HEK293 (cell line): Measurements from ENCODE around the gene RIBC2.

ENCODE experiments used
- CTCF ChIA-PET: fragments of 350-600 bp; formaldehyde crosslinking; extraction: SDS; loops from one replicate; lab custom pipeline; 2021; ENCODE audit warnings: antibody characterized with exemption; lab: Yijun Ruan, JAX
- POLR2A ChIA-PET: fragments of 300-600 bp; formaldehyde crosslinking; extraction: SDS; loops from one replicate; lab custom pipeline; 2020; ENCODE audit warnings: antibody characterized with exemption, inconsistent platforms; lab: Yijun Ruan, JAX
- H3K27ac ChIP-seq: fragments of 200-500 bp; sonication (Bioruptor generic); 2 replicates; pipeline ENCODE4 v1.5.1; 2014; ENCODE audit warnings: low read depth, low read length, control low read depth, inconsistent platforms; ENCODE audit errors: extremely low read depth
- H3K36me3 ChIP-seq, 2 experiments: fragments of 200-500 bp in 1 of 2; sonication (Bioruptor generic) in 1 of 2; 1 replicate in 1 of 2; 2 replicates in 1 of 2; pipeline ENCODE4 v1.5.1; 2014 to 2017; ENCODE audit warnings: inconsistent platforms in 2 of 2, low read length in 2 of 2; ENCODE audit not compliant: control insufficient read depth in 2 of 2, insufficient read depth in 1 of 2
- H3K4me1 ChIP-seq: fragments of 200-500 bp; sonication (Bioruptor generic); 2 replicates; pipeline ENCODE4 v1.5.1; 2014; ENCODE audit warnings: mild to moderate bottlenecking, low read length, inconsistent platforms; ENCODE audit not compliant: control insufficient read depth, insufficient read depth
- H3K4me3 ChIP-seq: 2 replicates; pipeline ENCODE4 v1.5.1; 2011; ENCODE audit warnings: low read depth, mild to moderate bottlenecking, control low read depth, low read length, moderate library complexity
- H3K9me3 ChIP-seq: fragments of 200-500 bp; sonication (Bioruptor generic); 2 replicates; pipeline ENCODE4 v1.5.1; 2014; ENCODE audit warnings: low read depth, low read length, inconsistent platforms; ENCODE audit not compliant: control insufficient read depth, insufficient read depth
- GLIS1 ChIP-seq: fragments of 450-650 bp; formaldehyde crosslinking; IDR thresholded peaks from 2 replicates; pipeline ENCODE4 v1.5.1; 2016; ENCODE audit warnings: missing biosample characterization, missing genetic modification characterization
- HOXA7 ChIP-seq: sonication (generic); formaldehyde crosslinking; IDR thresholded peaks from 2 replicates; pipeline ENCODE4 v1.8.1; 2022; ENCODE audit warnings: missing genetic modification reagents, borderline replicate concordance
- KLF10 ChIP-seq: fragments of 450-650 bp; IDR thresholded peaks from 2 replicates; pipeline ENCODE4 v1.5.1; 2018; ENCODE audit warnings: missing biosample characterization, mild to moderate bottlenecking, missing genetic modification characterization
- KLF16 ChIP-seq: fragments of 450-650 bp; formaldehyde crosslinking; IDR thresholded peaks from 2 replicates; pipeline ENCODE4 v1.5.1; 2017; ENCODE audit warnings: missing biosample characterization, missing genetic modification characterization
- SCRT2 ChIP-seq: fragments of 450-650 bp; formaldehyde crosslinking; IDR thresholded peaks from 2 replicates; pipeline ENCODE4 v1.5.1; 2016; ENCODE audit warnings: missing biosample characterization, missing genetic modification characterization
- TRIM28 ChIP-seq: IDR thresholded peaks from 2 replicates; pipeline ENCODE4 v1.6.1; 2011; ENCODE audit warnings: low read length, control low read depth, borderline replicate concordance
- ZBTB17 ChIP-seq: fragments of 450-650 bp; formaldehyde crosslinking; IDR thresholded peaks from 2 replicates; pipeline ENCODE4 v1.5.1; 2016; ENCODE audit warnings: missing biosample characterization, missing genetic modification characterization
- ZIC2 ChIP-seq: fragments of 450-650 bp; formaldehyde crosslinking; IDR thresholded peaks from 2 replicates; pipeline ENCODE4 v1.5.1; 2016; ENCODE audit warnings: missing biosample characterization, missing genetic modification characterization
- ZNF138 ChIP-seq: fragments of 450-650 bp; formaldehyde crosslinking; IDR thresholded peaks from 2 replicates; pipeline ENCODE4 v1.5.1; 2016; ENCODE audit warnings: missing biosample characterization, missing genetic modification characterization, borderline replicate concordance
- ZNF311 ChIP-seq: fragments of 450-650 bp; formaldehyde crosslinking; IDR thresholded peaks from 2 replicates; pipeline ENCODE4 v1.5.1; 2017; ENCODE audit warnings: missing biosample characterization, missing genetic modification characterization, borderline replicate concordance
- ZNF416 ChIP-seq: fragments of 450-650 bp; formaldehyde crosslinking; IDR thresholded peaks from 2 replicates; pipeline ENCODE4 v1.5.1; 2016; ENCODE audit warnings: missing biosample characterization, missing genetic modification characterization
- ZNF610 ChIP-seq: fragments of 450-650 bp; formaldehyde crosslinking; IDR thresholded peaks from 2 replicates; pipeline ENCODE4 v1.5.1; 2016; ENCODE audit warnings: missing biosample characterization, missing genetic modification characterization, borderline replicate concordance
- ZNF654 ChIP-seq: fragments of 450-650 bp; formaldehyde crosslinking; IDR thresholded peaks from 2 replicates; pipeline ENCODE4 v1.5.1; 2016; ENCODE audit warnings: low read depth, missing biosample characterization, missing genetic modification characterization
- ZNF792 ChIP-seq: fragments of 450-650 bp; formaldehyde crosslinking; IDR thresholded peaks from 2 replicates; pipeline ENCODE4 v1.5.1; 2016; ENCODE audit warnings: missing biosample characterization, missing genetic modification characterization
- TF ChIP-seq, protein P1 (sequence below): fragments of 450-650 bp; formaldehyde crosslinking; IDR thresholded peaks from 2 replicates; pipeline ENCODE4 v1.5.1; 2016; ENCODE audit warnings: missing biosample characterization, missing genetic modification characterization
- TF ChIP-seq, protein P2 (sequence below): fragments of 450-650 bp; formaldehyde crosslinking; IDR thresholded peaks from 2 replicates; pipeline ENCODE4 v1.5.1; 2017; ENCODE audit warnings: missing biosample characterization, mild to moderate bottlenecking, missing genetic modification characterization, moderate library complexity
- TF ChIP-seq, protein P3 (sequence below): fragments of 450-650 bp; formaldehyde crosslinking; IDR thresholded peaks from 2 replicates; pipeline ENCODE4 v1.5.1; 2016; ENCODE audit warnings: missing biosample characterization, missing genetic modification characterization
- TF ChIP-seq, protein P4 (sequence below): fragments of 450-650 bp; formaldehyde crosslinking; IDR thresholded peaks from 2 replicates; pipeline ENCODE4 v1.5.1; 2016; ENCODE audit warnings: missing biosample characterization, missing genetic modification characterization, low read depth
- TF ChIP-seq, protein P5 (sequence below): fragments of 450-650 bp; formaldehyde crosslinking; IDR thresholded peaks from 2 replicates; pipeline ENCODE4 v1.5.1; 2016; ENCODE audit warnings: missing biosample characterization, missing genetic modification characterization
- TF ChIP-seq, protein P6 (sequence below): fragments of 450-650 bp; IDR thresholded peaks from 2 replicates; pipeline ENCODE4 v1.5.1; 2018; ENCODE audit warnings: missing biosample characterization, mild to moderate bottlenecking, missing genetic modification characterization

The RIBC2 gene

DNA sequence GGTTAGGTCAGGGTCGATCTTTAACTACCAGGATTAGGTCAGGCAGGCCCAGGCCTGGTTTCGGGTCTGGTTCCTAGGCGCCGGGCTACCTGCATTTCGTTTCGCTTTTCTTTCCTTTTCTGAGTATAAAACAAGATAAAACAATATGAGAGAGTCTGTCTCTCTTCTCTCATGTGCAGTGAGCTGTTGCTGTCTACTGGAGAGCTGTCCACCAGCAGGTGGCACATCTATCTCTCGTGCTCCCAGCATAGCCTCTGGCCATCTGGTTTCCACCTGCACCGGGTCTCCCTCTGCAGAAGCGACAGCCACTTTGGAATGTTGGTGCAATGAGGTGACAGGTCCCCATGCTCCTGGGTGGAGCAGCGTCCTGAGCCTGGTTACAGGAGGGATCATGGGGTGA is 27.6 kb downstream of the RIBC2 start:
- no peak overlapping the region for H3K27ac ChIP-seq
- ChIA-PET POLR2A (no interaction called here), CTCF (interaction anchor here (0.6 to 6.3 kb wide), 7 partner anchors 13 to 172 kb away, joined by 3 to 63 read pairs (median 5); no protein-coding TSS in a partner anchor)

DNA sequence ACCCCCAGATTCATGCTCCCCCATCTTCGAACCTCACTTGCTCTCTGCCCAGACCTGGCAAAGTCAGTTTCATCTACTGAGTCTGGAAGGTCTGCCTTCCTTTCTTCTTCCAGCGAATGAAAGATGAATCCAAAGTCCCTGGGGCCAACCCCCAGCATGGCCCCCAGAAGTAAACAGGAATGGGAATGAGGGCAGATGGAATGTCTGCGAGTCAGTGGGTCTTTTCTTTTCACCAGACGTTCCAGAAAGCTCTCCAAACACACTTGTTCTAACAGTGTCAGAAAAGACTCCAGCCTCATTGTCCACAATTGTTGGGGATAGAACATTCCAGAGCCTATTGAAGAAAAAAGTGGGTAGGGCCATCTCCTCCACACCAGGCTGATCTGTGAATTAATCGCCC is 28.6 kb downstream of the RIBC2 start:
- TF ChIP-seq ZNF138 (tag by site-specific recombination) (no peak), TRIM28 (no peak), ZNF610 (tag by site-specific recombination) (no peak), KLF10 (tag by site-specific recombination) (no peak), SCRT2 (no peak), KLF16 (no peak)
- TF ChIP-seq, protein P1, sequence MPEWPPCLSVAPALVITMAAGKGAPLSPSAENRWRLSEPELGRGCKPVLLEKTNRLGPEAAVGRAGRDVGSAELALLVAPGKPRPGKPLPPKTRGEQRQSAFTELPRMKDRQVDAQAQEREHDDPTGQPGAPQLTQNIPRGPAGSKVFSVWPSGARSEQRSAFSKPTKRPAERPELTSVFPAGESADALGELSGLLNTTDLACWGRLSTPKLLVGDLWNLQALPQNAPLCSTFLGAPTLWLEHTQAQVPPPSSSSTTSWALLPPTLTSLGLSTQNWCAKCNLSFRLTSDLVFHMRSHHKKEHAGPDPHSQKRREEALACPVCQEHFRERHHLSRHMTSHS = no peak
- TF ChIP-seq, protein P2, sequence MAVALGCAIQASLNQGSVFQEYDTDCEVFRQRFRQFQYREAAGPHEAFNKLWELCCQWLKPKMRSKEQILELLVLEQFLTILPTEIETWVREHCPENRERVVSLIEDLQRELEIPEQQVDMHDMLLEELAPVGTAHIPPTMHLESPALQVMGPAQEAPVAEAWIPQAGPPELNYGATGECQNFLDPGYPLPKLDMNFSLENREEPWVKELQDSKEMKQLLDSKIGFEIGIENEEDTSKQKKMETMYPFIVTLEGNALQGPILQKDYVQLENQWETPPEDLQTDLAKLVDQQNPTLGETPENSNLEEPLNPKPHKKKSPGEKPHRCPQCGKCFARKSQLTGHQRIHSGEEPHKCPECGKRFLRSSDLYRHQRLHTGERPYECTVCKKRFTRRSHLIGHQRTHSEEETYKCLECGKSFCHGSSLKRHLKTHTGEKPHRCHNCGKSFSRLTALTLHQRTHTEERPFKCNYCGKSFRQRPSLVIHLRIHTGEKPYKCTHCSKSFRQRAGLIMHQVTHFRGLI (tag by site-specific recombination) = no peak
- TF ChIP-seq, protein P3, sequence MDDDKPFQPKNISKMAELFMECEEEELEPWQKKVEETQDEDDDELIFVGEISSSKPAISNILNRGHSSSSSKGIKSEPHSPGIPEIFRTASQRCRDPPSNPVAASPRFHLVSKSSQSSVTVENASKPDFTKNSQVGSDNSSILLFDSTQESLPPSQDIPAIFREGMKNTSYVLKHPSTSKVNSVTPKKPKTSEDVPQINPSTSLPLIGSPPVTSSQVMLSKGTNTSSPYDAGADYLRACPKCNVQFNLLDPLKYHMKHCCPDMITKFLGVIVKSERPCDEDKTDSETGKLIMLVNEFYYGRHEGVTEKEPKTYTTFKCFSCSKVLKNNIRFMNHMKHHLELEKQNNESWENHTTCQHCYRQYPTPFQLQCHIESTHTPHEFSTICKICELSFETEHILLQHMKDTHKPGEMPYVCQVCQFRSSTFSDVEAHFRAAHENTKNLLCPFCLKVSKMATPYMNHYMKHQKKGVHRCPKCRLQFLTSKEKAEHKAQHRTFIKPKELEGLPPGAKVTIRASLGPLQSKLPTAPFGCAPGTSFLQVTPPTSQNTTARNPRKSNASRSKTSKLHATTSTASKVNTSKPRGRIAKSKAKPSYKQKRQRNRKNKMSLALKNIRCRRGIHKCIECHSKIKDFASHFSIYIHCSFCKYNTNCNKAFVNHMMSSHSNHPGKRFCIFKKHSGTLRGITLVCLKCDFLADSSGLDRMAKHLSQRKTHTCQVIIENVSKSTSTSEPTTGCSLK (tag by site-specific recombination) = no peak
- Histone ChIP-seq H3K4me3 (no peak overlapping the region), H3K9me3 (no peaks in the 10 kb centered on the region), H3K4me1 (no peaks in the 10 kb centered on the region), H3K36me3 (no peaks in the 10 kb centered on the region), H3K27ac (no peak overlapping the region)
- CTCF ChIA-PET = interaction anchor here (0.8 to 6.3 kb wide), 6 partner anchors 12 to 554 kb away, joined by 3 to 63 read pairs (median 3); no protein-coding TSS in a partner anchor
- POLR2A ChIA-PET = no interaction called here

More for the DNA sequence above, 27.6 kb downstream of the RIBC2 start:
- no peaks in the 10 kb centered on the region for H3K9me3 ChIP-seq
- H3K4me1 ChIP-seq = no peaks in the 10 kb centered on the region
- TF ChIP-seq, protein P4, sequence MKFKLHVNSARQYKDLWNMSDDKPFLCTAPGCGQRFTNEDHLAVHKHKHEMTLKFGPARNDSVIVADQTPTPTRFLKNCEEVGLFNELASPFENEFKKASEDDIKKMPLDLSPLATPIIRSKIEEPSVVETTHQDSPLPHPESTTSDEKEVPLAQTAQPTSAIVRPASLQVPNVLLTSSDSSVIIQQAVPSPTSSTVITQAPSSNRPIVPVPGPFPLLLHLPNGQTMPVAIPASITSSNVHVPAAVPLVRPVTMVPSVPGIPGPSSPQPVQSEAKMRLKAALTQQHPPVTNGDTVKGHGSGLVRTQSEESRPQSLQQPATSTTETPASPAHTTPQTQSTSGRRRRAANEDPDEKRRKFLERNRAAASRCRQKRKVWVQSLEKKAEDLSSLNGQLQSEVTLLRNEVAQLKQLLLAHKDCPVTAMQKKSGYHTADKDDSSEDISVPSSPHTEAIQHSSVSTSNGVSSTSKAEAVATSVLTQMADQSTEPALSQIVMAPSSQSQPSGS (tag by site-specific recombination) = no peak
- peak; percentile 21; the same call in 1 of the 2 replicates for TF ChIP-seq ZNF654 (tag by site-specific recombination)
- no peak for TF ChIP-seq ZIC2 (tag by site-specific recombination)
- no peak for TF ChIP-seq GLIS1 (tag by site-specific recombination)
- TF ChIP-seq, protein P5, sequence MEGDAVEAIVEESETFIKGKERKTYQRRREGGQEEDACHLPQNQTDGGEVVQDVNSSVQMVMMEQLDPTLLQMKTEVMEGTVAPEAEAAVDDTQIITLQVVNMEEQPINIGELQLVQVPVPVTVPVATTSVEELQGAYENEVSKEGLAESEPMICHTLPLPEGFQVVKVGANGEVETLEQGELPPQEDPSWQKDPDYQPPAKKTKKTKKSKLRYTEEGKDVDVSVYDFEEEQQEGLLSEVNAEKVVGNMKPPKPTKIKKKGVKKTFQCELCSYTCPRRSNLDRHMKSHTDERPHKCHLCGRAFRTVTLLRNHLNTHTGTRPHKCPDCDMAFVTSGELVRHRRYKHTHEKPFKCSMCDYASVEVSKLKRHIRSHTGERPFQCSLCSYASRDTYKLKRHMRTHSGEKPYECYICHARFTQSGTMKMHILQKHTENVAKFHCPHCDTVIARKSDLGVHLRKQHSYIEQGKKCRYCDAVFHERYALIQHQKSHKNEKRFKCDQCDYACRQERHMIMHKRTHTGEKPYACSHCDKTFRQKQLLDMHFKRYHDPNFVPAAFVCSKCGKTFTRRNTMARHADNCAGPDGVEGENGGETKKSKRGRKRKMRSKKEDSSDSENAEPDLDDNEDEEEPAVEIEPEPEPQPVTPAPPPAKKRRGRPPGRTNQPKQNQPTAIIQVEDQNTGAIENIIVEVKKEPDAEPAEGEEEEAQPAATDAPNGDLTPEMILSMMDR (tag by site-specific recombination) = peak; percentile 78
- TF ChIP-seq HOXA7 (CRISPR knock-in tag) = no peak
- no peak for TF ChIP-seq ZNF311
- TF ChIP-seq, protein P6, sequence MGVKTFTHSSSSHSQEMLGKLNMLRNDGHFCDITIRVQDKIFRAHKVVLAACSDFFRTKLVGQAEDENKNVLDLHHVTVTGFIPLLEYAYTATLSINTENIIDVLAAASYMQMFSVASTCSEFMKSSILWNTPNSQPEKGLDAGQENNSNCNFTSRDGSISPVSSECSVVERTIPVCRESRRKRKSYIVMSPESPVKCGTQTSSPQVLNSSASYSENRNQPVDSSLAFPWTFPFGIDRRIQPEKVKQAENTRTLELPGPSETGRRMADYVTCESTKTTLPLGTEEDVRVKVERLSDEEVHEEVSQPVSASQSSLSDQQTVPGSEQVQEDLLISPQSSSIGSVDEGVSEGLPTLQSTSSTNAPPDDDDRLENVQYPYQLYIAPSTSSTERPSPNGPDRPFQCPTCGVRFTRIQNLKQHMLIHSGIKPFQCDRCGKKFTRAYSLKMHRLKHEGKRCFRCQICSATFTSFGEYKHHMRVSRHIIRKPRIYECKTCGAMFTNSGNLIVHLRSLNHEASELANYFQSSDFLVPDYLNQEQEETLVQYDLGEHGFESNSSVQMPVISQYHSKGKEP (tag by site-specific recombination) = no peak
- no peak for TF ChIP-seq ZNF416 (tag by site-specific recombination)
- TF ChIP-seq ZBTB17 = 0 out of 2 replicates have a peak, but pooled peaks have one; percentile 23
- no peak for TF ChIP-seq ZNF792 (tag by site-specific recombination)
- no peak overlapping the region for H3K4me3 ChIP-seq
- H3K36me3 ChIP-seq = no peaks in the 10 kb centered on the region
